HepG2 (cell line): Measurements from ENCODE around the gene STK24. TPM values are rescaled to one million over a fixed set of nuclear protein-coding genes. Genes with fewer than 3 reads are reported as not detected.

ENCODE experiments used
- ATAC-seq: fragments of 200-7000 bp; cut with Tn5 transposase; 3 replicates; pipeline ENCODE4 v1.9.1; 2020; ENCODE audit warnings: mild to moderate bottlenecking, moderate library complexity
- BruUV-seq: library from RNA; stranded (reverse); fragments of 400-500 nt; replicated peaks from 2 replicates; lab custom pipeline; 2021; lab: Mats Ljungman, UMichigan
- CTCF ChIA-PET: fragments of 300-600 bp; formaldehyde crosslinking; extraction: SDS; loops from one replicate; lab custom pipeline; 2021; ENCODE audit warnings: low total read pairs, inconsistent platforms, low intra/inter-chr PET ratio; lab: Yijun Ruan, JAX
- POLR2A ChIA-PET: fragments of 350-600 bp; sonication (Branson Sonifier 250); formaldehyde crosslinking; loops from one replicate; lab custom pipeline; 2020; ENCODE audit warnings: antibody characterized with exemption, inconsistent platforms; lab: Yijun Ruan, JAX
- DNase-seq: peaks from one replicate; pipeline ENCODE4 v3.0.0-alpha.2; 2015; ENCODE audit warnings: low spot score
- FAIRE-seq: peaks from 3 replicates; lab custom pipeline; 2011; peaks lifted over from hg19 to GRCh38; lab: Jason Lieb, UNC
- H2AFZ ChIP-seq: one replicate; pipeline ENCODE4 v1.6.1; 2011; ENCODE audit warnings: low read length, inconsistent platforms
- H3K27ac ChIP-seq: fragments of 300-600 bp; 3 replicates; pipeline ENCODE4 v1.8.0; 2011; ENCODE audit warnings: mixed run types, mild to moderate bottlenecking, mixed read lengths, low read length, inconsistent platforms; ENCODE audit not compliant: insufficient read depth; ENCODE audit errors: extremely low read length
- H3K27me3 ChIP-seq, 2 experiments: fragments of 200-600 bp in 1 of 2; 2 replicates in 1 of 2; 3 replicates in 1 of 2; pipeline versions ENCODE4 v1.6.0 to v1.8.0; 2011; ENCODE audit warnings: low read length in 2 of 2, mild to moderate bottlenecking in 2 of 2, moderate library complexity in 2 of 2, inconsistent platforms in 1 of 2; ENCODE audit not compliant: insufficient read depth in 2 of 2, control insufficient read depth in 1 of 2
- H3K36me3 ChIP-seq, 2 experiments: fragments of 200-600 bp in 1 of 2; replicated peaks in 1 of 2; 2 replicates in 1 of 2; 3 replicates in 1 of 2; pipeline versions ENCODE4 v1.5.1 to v1.8.0; 2011; ENCODE audit warnings: low read length in 2 of 2, inconsistent platforms in 1 of 2; ENCODE audit not compliant: insufficient read depth in 2 of 2, control insufficient read depth in 1 of 2
- H3K4me1 ChIP-seq: 2 replicates; pipeline ENCODE4 v1.5.1; 2012; ENCODE audit warnings: low read length, inconsistent platforms; ENCODE audit not compliant: insufficient read depth
- H3K4me2 ChIP-seq: 2 replicates; pipeline ENCODE4 v1.6.0; 2011; ENCODE audit warnings: low read depth, low read length, inconsistent platforms
- H3K4me3 ChIP-seq, 3 experiments: fragments of 200-600 bp in 1 of 3; sonication (generic), shearing (Covaris generic) in 1 of 3; replicated peaks in 1 of 3; 2 replicates each; pipeline ENCODE4 v1.5.1; 2011 to 2016; ENCODE audit warnings: low read length in 3 of 3, inconsistent platforms in 2 of 3, low read depth in 2 of 3, mild to moderate bottlenecking in 2 of 3, control low read depth in 1 of 3, mixed read lengths in 1 of 3; ENCODE audit not compliant: insufficient read depth in 1 of 3
- H3K79me2 ChIP-seq: one replicate; pipeline ENCODE4 v1.6.1; 2011; ENCODE audit warnings: low read length, inconsistent platforms; ENCODE audit not compliant: insufficient read depth
- H3K9ac ChIP-seq: 2 replicates; pipeline ENCODE4 v1.6.0; 2011; ENCODE audit warnings: mild to moderate bottlenecking, low read depth, low read length, inconsistent platforms; ENCODE audit not compliant: insufficient read depth
- H3K9me3 ChIP-seq: 2 replicates; pipeline ENCODE4 v1.5.1; 2012; ENCODE audit warnings: mild to moderate bottlenecking, low read length
- H4K20me1 ChIP-seq: 2 replicates; pipeline ENCODE4 v1.6.0; 2011; ENCODE audit warnings: inconsistent platforms, mild to moderate bottlenecking, low read length, moderate library complexity; ENCODE audit not compliant: insufficient read depth
- CEBPB ChIP-seq: IDR thresholded peaks from 2 replicates; pipeline ENCODE4 v1.6.1; 2011; ENCODE audit warnings: low read depth, low read length, improper control_type of control experiment, borderline replicate concordance
- CERS6 ChIP-seq: sonication (generic); formaldehyde crosslinking; IDR thresholded peaks from 2 replicates; pipeline ENCODE4 v1.5.0; 2020; ENCODE audit warnings: missing genetic modification reagents
- DBP ChIP-seq: sonication (generic); formaldehyde crosslinking; IDR thresholded peaks from 2 replicates; pipeline ENCODE4 v1.4.0; 2020; ENCODE audit warnings: missing genetic modification reagents; ENCODE audit errors: not compliant biosample characterization
- KLF16 ChIP-seq, 2 experiments: sonication (generic) in 1 of 2; formaldehyde crosslinking in 1 of 2; IDR thresholded peaks; 2 replicates each; pipeline versions ENCODE4 v1.6.1 to v1.8.0; 2016 to 2023; ENCODE audit warnings: missing genetic modification reagents in 2 of 2, missing compliant biosample characterization in 1 of 2
- MIER2 ChIP-seq: IDR thresholded peaks from 2 replicates; pipeline ENCODE4 v1.6.1; 2016; ENCODE audit warnings: missing biosample characterization, missing genetic modification reagents
- MIXL1 ChIP-seq: IDR thresholded peaks from 2 replicates; pipeline ENCODE4 v1.6.1; 2016
- MXD4 ChIP-seq: IDR thresholded peaks from 2 replicates; pipeline ENCODE4 v1.6.1; 2016; ENCODE audit warnings: mild to moderate bottlenecking, missing biosample characterization, missing genetic modification reagents
- PRDM15 ChIP-seq: sonication (generic); formaldehyde crosslinking; IDR thresholded peaks from 2 replicates; pipeline ENCODE4 v1.4.0; 2020; ENCODE audit warnings: missing genetic modification reagents
- RBFOX2 ChIP-seq: fragments of 200-400 bp; formaldehyde crosslinking; IDR thresholded peaks from 2 replicates; pipeline ENCODE4 v1.6.1; 2017; ENCODE audit warnings: low read depth, mild to moderate bottlenecking, low read length
- SNAI1 ChIP-seq: sonication (generic); formaldehyde crosslinking; IDR thresholded peaks from 2 replicates; pipeline ENCODE4 v1.5.0; 2020; ENCODE audit warnings: mild to moderate bottlenecking, missing genetic modification reagents, borderline replicate concordance
- SP1 ChIP-seq, 2 experiments: fragments of 450-650 bp in 1 of 2; sonication (generic) in 1 of 2; formaldehyde crosslinking in 1 of 2; IDR thresholded peaks; 2 replicates each; pipeline versions ENCODE4 v1.4.0 to v1.6.1; 2016 to 2020; ENCODE audit warnings: missing genetic modification reagents in 1 of 2
- ZBTB38 ChIP-seq: sonication (generic); formaldehyde crosslinking; IDR thresholded peaks from 2 replicates; pipeline ENCODE4 v1.5.1; 2020; ENCODE audit warnings: mild to moderate bottlenecking, missing genetic modification reagents
- ZKSCAN8 ChIP-seq: IDR thresholded peaks from 2 replicates; pipeline ENCODE4 v1.6.1; 2016; ENCODE audit warnings: borderline replicate concordance, missing genetic modification reagents, missing compliant biosample characterization
- ZNF224 ChIP-seq: sonication (generic); formaldehyde crosslinking; IDR thresholded peaks from 2 replicates; pipeline ENCODE4 v1.5.0; 2020; ENCODE audit warnings: mild to moderate bottlenecking, missing genetic modification reagents
- ZNF607 ChIP-seq: sonication (generic); formaldehyde crosslinking; IDR thresholded peaks from 2 replicates; pipeline ENCODE4 v1.5.1; 2020; ENCODE audit warnings: missing genetic modification reagents, mild to moderate bottlenecking, borderline replicate concordance
- WGBS: methylation state at CpG from one replicate; pipeline ENCODE4 v1.1.6; 2017; ENCODE audit warnings: low lambda C conversion rate; 5-methylcytosine and 5-hydroxymethylcytosine counted together
- in situ Hi-C: cut with HindIII; loops from 2 replicates; pipeline ENCODE4 v1.10.0; 2017; ENCODE audit warnings: low pct_unique_long_range_greater_than_20kb; ENCODE audit not compliant: extremely low pct_ligation_motif_present
- intact Hi-C: fragments of 100-400 bp; cut with micrococcal nuclease; formaldehyde crosslinking; loops from one replicate; pipeline ENCODE4 v1.10.0; 2022; ENCODE audit not compliant: unreplicated experiment
- polyA plus RNA-seq, 8 experiments: library from polyadenylated mRNA; depleted of rRNA in 3 of 8; stranded (reverse) in 7 of 8; unstranded in 1 of 8; fragments of >200 nt; fragmentation: Illumina TruSeq in 4 of 8; extraction: Trizol in 4 of 8; gene quantifications; 2 replicates each; pipeline versions ENCODE4 v1.2.1 to v1.2.3, GENCODE V29; 2011 to 2016; ENCODE audit warnings: low read depth in 4 of 8, missing spikeins in 1 of 8, mixed read lengths in 1 of 8; ENCODE audit not compliant: insufficient read depth in 1 of 8
- total RNA-seq, 5 experiments: library from RNA; depleted of rRNA; stranded (reverse); fragments of >200 nt; fragmentation: Illumina TruSeq; extraction: Trizol; gene quantifications; 2 replicates each; pipeline ENCODE4 v1.2.3, GENCODE V29; 2016; ENCODE audit warnings: low read depth in 1 of 5

Gene STK24
- total and polyA plus RNA-seq, 2 of the 13 experiments (the other 11 are each of a cell fraction or from before 2014, with no cell fraction given) = 51.3 to 73.0 TPM

DNA sequence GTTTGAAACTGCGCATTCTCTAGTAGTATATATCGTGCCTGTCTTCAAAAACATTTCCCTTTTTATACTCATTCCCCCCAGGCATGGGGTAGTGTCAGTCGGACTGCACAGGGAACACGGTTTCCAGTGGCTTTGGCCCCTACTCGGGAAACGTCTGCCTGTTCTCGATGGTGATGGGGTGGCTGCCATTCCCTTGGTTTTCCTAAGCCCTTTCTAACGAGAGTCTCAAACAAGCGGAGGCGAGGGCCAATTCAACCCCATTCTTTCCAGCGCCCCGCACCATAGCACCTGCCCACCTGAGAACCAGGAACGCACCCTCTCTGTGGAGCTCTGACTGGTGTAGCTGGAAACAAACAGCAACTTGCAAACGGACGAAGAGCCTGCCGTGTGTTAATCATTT lies 127.6 kb downstream of the STK24 start:
- CTCF ChIA-PET = no interaction called here
- Histone ChIP-seq H3K27me3 (no peaks in the 10 kb centered on the region), H4K20me1 (peaks cover 30% of the 10 kb centered on the region), H3K27ac (no peak overlapping the region), H3K4me2 (no peak overlapping the region), H2AFZ (no peak overlapping the region), H3K79me2 (no peaks in the 10 kb centered on the region), H3K4me3 (no peak overlapping the region), H3K36me3 (peaks cover 29 to 64% of the 10 kb centered on the region in 2 experiments), H3K9me3 (no peaks in the 10 kb centered on the region), H3K4me1 (peaks cover 23% of the 10 kb centered on the region), H3K9ac (no peak overlapping the region)
- WGBS = 96% methylated on average over 16 of the region's 16 CpGs
- intact Hi-C loops (loop anchor here (5.0 kb wide), 2 partner anchors 203 to 592 kb away; no protein-coding TSS in a partner anchor), in situ Hi-C loops (loop anchor here (10.0 to 25.0 kb wide), 2 partner anchors 206 to 587 kb away; no protein-coding TSS in a partner anchor)
- DNase-seq = no peak
- BruUV-seq = TSS peak; percentile 10
- ATAC-seq = no peak
- FAIRE-seq = no peak
- POLR2A ChIA-PET = no interaction called here
- TF ChIP-seq ZNF607 (no peak), MXD4 (CRISPR knock-in tag) (no peak), CEBPB (no peak), MIXL1 (CRISPR knock-in tag) (no peak), SP1 (IDR thresholded peaks at IDR 0.05) (no peak), SP1 (CRISPR knock-in tag; IDR thresholded peaks at IDR 0.05) (no peak), SNAI1 (no peak), ZBTB38 (0 out of 2 replicates have a peak, but pooled peaks have one; percentile 52)

GRCh38 chr13:98448642-98448928 lies 128.3 kb downstream of the STK24 start:
- ATAC-seq (no peak), DNase-seq (no peak), FAIRE-seq (no peak)
- no peak overlapping the region for H3K4me2 ChIP-seq
- H3K79me2 ChIP-seq = no peaks in the 10 kb centered on the region
- H3K4me1 ChIP-seq = peaks cover 23% of the 10 kb centered on the region
- no peak overlapping the region for H2AFZ ChIP-seq
- BruUV-seq = no TSS peak
- WGBS = 98% methylated on average over 5 of the region's 5 CpGs
- no peaks in the 10 kb centered on the region for H3K27me3 ChIP-seq
- H3K4me3 ChIP-seq = no peak overlapping the region
- no peak overlapping the region for H3K9ac ChIP-seq
- no peak overlapping the region for H3K27ac ChIP-seq
- H3K9me3 ChIP-seq = no peaks in the 10 kb centered on the region
- ChIA-PET POLR2A (no interaction called here), CTCF (no interaction called here)
- peaks cover 29 to 58% of the 10 kb centered on the region in 2 experiments for H3K36me3 ChIP-seq
- peaks cover 30% of the 10 kb centered on the region for H4K20me1 ChIP-seq
- intact Hi-C loops = loop anchor here (5.0 kb wide), 2 partner anchors 204 to 591 kb away; no protein-coding TSS in a partner anchor
- in situ Hi-C loops = loop anchor here (10.0 to 25.0 kb wide), 2 partner anchors 206 to 586 kb away; no protein-coding TSS in a partner anchor
- no peak for TF ChIP-seq DBP (CRISPR knock-in tag)
- TF ChIP-seq PRDM15 (CRISPR knock-in tag) = no peak
- TF ChIP-seq ZKSCAN8 (CRISPR knock-in tag) = no peak
- TF ChIP-seq RBFOX2 = no peak
- no peak for TF ChIP-seq ZNF224
- no peak for TF ChIP-seq MIER2 (CRISPR knock-in tag)
- TF ChIP-seq KLF16 (CRISPR knock-in tag; IDR thresholded peaks at IDR 0.05) = no peak
- no peak for TF ChIP-seq CERS6 (CRISPR knock-in tag)
